Activated T-cell treated with anti-CD3 and anti-CD28 coated beads, Interleukin-2, amount 50 U/mL, for 72 hours (primary cell): ENCODE results near the gene TEX55. TPM values are rescaled to one million over a fixed set of nuclear protein-coding genes. Genes with fewer than 3 reads are reported as not detected.

Experiments used
- total RNA-seq, 2 donors: library from RNA; stranded (reverse); gene quantifications; one replicate each; pipeline ENCODE4 v1.2.3, GENCODE V29; 2022

TEX55 gene
- total RNA-seq, 2 donors from 2014 or later = not detected

Other genes starting within 250 kb of the TEX55 start
- under 1 TPM in 1 of 2 donors, not detected in 1; 0.19 TPM for gene IGSF11, start 111.3 kb upstream of the TEX55 start, total RNA-seq
- gene UPK1B, start 27.4 kb downstream of the TEX55 start, total RNA-seq = not detected
- 10 to 100 TPM; 22.7 to 25.2 TPM for gene B4GALT4, start 94.7 kb downstream of the TEX55 start, total RNA-seq
- gene ARHGAP31, start 148.2 kb downstream of the TEX55 start, total RNA-seq = 10 to 100 TPM; 12.7 to 19.1 TPM